22Rv1 (cell line): ENCODE data around the gene NNMT.

Source experiments
- ZFX ChIP-seq: fragments of 450-650 bp; IDR thresholded peaks from 2 replicates; pipeline ENCODE4 v1.6.1; 2017; ENCODE audit warnings: antibody characterized with exemption, borderline replicate concordance
- TF ChIP-seq, protein P1 (sequence below): fragments of 450-650 bp; IDR thresholded peaks from 2 replicates; pipeline ENCODE4 v1.5.1; 2017; ENCODE audit warnings: mild to moderate bottlenecking

DNA sequence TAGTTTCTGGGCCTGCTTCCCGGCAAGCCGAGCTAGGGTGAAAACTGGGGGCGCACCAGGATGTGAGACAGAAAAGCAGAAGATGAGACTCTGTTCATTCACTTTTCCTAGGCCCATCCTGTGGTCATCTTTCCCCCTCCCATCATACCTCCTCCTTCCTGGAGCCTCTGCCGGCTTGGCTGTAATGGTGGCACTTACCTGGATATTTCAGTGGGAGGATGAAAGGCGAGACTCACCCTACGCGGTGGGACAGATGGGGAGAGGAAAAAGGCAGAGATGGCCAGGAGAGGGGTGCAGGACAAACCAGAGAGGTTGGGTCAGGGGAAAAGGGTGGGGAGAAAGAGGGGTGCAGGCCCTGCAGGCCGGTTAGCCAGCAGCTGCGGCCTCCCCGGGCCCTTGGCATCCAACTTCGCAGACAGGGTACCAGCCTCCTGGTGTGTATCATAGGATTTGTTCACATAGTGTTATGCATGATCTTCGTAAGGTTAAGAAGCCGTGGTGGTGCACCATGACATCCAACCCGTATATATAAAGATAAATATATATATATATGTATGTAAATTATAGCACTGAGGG is 41.5 kb upstream of the NNMT start:
- TF ChIP-seq, protein P1, sequence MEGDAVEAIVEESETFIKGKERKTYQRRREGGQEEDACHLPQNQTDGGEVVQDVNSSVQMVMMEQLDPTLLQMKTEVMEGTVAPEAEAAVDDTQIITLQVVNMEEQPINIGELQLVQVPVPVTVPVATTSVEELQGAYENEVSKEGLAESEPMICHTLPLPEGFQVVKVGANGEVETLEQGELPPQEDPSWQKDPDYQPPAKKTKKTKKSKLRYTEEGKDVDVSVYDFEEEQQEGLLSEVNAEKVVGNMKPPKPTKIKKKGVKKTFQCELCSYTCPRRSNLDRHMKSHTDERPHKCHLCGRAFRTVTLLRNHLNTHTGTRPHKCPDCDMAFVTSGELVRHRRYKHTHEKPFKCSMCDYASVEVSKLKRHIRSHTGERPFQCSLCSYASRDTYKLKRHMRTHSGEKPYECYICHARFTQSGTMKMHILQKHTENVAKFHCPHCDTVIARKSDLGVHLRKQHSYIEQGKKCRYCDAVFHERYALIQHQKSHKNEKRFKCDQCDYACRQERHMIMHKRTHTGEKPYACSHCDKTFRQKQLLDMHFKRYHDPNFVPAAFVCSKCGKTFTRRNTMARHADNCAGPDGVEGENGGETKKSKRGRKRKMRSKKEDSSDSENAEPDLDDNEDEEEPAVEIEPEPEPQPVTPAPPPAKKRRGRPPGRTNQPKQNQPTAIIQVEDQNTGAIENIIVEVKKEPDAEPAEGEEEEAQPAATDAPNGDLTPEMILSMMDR: no peak
- no peak for TF ChIP-seq ZFX
